Ectodermal cell (in vitro differentiated cells): Measurements from ENCODE around the gene WDFY3.

Source experiments
- H3K27ac ChIP-seq: 2 replicates; pipeline ENCODE4 v1.7.0; 2013; ENCODE audit warnings: mild to moderate bottlenecking, low read depth, low read length; ENCODE audit not compliant: insufficient read depth, poor library complexity, severe bottlenecking
- H3K27me3 ChIP-seq: 2 replicates; pipeline ENCODE4 v1.7.0; 2013; ENCODE audit warnings: mild to moderate bottlenecking, low read length; ENCODE audit not compliant: insufficient read depth, control insufficient read depth, poor library complexity, severe bottlenecking
- H3K36me3 ChIP-seq: one replicate; pipeline ENCODE4 v1.7.0; 2013; ENCODE audit warnings: low read length; ENCODE audit not compliant: control insufficient read depth, insufficient read depth
- H3K4me1 ChIP-seq: one replicate; pipeline ENCODE4 v1.7.0; 2013; ENCODE audit warnings: low read length; ENCODE audit not compliant: control insufficient read depth, insufficient read depth
- H3K4me3 ChIP-seq: 2 replicates; pipeline ENCODE4 v1.7.0; 2013; ENCODE audit warnings: low read depth, low read length, control low read depth; ENCODE audit not compliant: insufficient read depth
- H3K9me3 ChIP-seq: 2 replicates; pipeline ENCODE4 v1.7.0; 2013; ENCODE audit warnings: mild to moderate bottlenecking, low read length, moderate library complexity; ENCODE audit not compliant: control insufficient read depth
- WGBS, 2 experiments: methylation state at CpG; one replicate each; pipeline ENCODE4 v1.1.7; 2013; ENCODE audit warnings: missing lambda C conversion rate in 2 of 2; 5-methylcytosine and 5-hydroxymethylcytosine counted together

The WDFY3 gene

DNA sequence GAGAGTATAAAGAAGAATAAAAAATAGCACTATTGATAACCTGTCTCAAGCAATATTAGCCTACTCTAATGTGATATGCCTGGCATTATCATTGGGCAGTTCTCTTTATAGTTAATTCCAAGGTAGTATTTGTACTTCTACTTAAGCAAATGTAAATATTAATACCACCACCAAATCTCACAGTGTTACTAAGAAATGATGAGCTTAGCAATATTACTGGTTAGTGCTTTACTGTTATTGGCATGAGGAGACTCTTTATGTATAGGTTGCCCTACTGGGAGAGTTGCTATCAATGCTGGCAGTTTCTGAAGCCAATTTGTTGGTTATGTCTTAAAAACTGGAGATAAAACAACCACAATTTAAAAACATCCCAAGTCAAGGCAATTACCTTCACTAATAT lies 227.9 kb downstream of the WDFY3 start:
- H3K36me3 ChIP-seq, result peaks cover 10% of the 10 kb centered on the region
- H3K9me3 ChIP-seq, result no peaks in the 10 kb centered on the region
- H3K27me3 ChIP-seq, result no peaks in the 10 kb centered on the region
- no peak overlapping the region for H3K4me3 ChIP-seq
- no peaks in the 10 kb centered on the region for H3K4me1 ChIP-seq
- no peak overlapping the region for H3K27ac ChIP-seq

- Histone ChIP-seq H3K4me1 (no peaks in the 10 kb centered on the region), H3K4me3 (no peak overlapping the region), H3K9me3 (no peaks in the 10 kb centered on the region), H3K27ac (no peak overlapping the region), H3K27me3 (no peaks in the 10 kb centered on the region), H3K36me3 (peaks cover 10% of the 10 kb centered on the region)
- 94 to 95% methylated on average over 3 of the region's 3 CpGs for WGBS, 2 experiments
Measured at GRCh38 chr4:84737656-84738055, 228.8 kb downstream of the WDFY3 start.

DNA sequence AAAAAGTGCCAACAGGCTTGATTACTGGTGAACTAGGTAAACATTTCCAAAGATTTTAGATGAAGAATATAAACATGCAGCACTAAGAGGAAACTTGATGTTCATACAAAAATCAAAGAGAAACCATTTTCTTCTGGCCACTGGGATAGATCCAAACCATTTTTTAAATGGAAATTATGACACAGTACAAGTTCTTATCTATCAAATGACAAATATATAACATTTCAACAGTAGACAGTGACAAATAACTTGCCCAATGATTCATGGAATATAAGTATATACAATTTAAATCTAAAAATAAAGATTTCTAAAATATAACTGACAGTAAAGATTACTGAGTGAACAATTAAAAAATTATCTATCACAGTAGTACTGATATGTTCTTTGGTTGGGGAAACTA lies 232.5 kb downstream of the WDFY3 start:
- Histone ChIP-seq H3K27me3 (no peaks in the 10 kb centered on the region), H3K27ac (no peak overlapping the region), H3K36me3 (peaks cover 12% of the 10 kb centered on the region), H3K4me1 (no peaks in the 10 kb centered on the region), H3K9me3 (no peaks in the 10 kb centered on the region), H3K4me3 (no peak overlapping the region)

GRCh38 chr4:84733343-84734033 lies 233.0 kb downstream of the WDFY3 start:
- Histone ChIP-seq H3K4me3 (no peak overlapping the region), H3K36me3 (peaks cover 7% of the 10 kb centered on the region), H3K27ac (no peak overlapping the region), H3K27me3 (no peaks in the 10 kb centered on the region), H3K4me1 (no peaks in the 10 kb centered on the region), H3K9me3 (no peaks in the 10 kb centered on the region)
- WGBS, 2 experiments, result 93 to 97% methylated on average over 11 to 12 of the region's 13 CpGs

- H3K4me3 ChIP-seq, result no peak overlapping the region
- no peaks in the 10 kb centered on the region for H3K9me3 ChIP-seq
- no peaks in the 10 kb centered on the region for H3K4me1 ChIP-seq
- no peak overlapping the region for H3K27ac ChIP-seq
- H3K36me3 ChIP-seq, result peaks cover 3% of the 10 kb centered on the region
- no peaks in the 10 kb centered on the region for H3K27me3 ChIP-seq
Measured at GRCh38 chr4:84730375-84730774, 236.1 kb downstream of the WDFY3 start.

DNA sequence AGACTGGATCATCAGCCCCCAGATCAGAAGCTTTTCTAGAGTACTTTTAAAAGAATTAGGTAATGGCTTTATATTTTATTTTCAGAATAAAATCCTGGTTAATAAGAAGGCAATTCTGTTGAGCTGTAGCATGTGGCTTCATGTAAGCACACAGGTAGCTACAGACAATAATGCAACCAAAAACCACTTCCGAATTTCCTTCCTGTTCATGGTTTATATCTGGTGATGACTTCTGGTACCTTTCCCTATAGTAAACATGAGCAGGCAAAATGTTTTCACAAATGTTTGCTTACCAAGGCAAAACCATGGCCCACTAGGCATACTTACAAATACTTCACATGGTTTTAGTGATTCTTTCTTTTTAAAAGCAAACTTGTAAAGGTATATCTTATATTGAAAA lies 239.0 kb downstream of the WDFY3 start:
- H3K4me3 ChIP-seq, result no peak overlapping the region
- no peaks in the 10 kb centered on the region for H3K9me3 ChIP-seq
- no peak overlapping the region for H3K27ac ChIP-seq
- no peaks in the 10 kb centered on the region for H3K4me1 ChIP-seq
- no peaks in the 10 kb centered on the region for H3K27me3 ChIP-seq
- whole genome bisulfite sequencing, 2 experiments, result 88 to 91% methylated on average over 1 of the region's 1 CpG
- peaks cover 6% of the 10 kb centered on the region for H3K36me3 ChIP-seq

DNA sequence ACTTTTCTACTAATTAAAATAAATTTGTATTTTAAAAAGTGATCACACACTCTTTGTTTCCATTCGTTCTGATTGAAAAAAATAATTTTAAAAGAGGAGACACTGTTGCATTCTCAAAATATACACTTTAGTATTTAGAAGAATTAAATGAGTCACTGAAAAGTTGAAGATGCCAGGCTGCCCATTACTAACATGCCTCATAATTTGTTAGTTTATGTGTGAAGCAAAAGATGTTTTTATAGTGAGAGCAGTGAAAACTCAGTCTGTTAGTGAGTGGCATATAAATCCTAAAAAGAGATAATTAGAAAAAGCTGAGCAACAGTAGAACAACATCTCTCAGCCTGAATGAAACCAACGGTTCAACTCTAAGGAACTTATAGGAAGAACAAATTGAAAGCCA lies 240.1 kb downstream of the WDFY3 start:
- H3K27me3 ChIP-seq, result no peaks in the 10 kb centered on the region
- H3K27ac ChIP-seq, result no peak overlapping the region
- H3K4me3 ChIP-seq, result no peak overlapping the region
- 100% methylated on average over 1 of the region's 2 CpGs for WGBS, 2 experiments
- peaks cover 5% of the 10 kb centered on the region for H3K36me3 ChIP-seq
- no peaks in the 10 kb centered on the region for H3K9me3 ChIP-seq
- H3K4me1 ChIP-seq, result no peaks in the 10 kb centered on the region

GRCh38 chr4:84722720-84723119 lies 243.8 kb downstream of the WDFY3 start:
- Histone ChIP-seq H3K36me3 (peaks cover 6% of the 10 kb centered on the region), H3K27ac (no peak overlapping the region)

GRCh38 chr4:84719115-84719514 lies 247.4 kb downstream of the WDFY3 start:
- H3K9me3 ChIP-seq, result no peaks in the 10 kb centered on the region
- H3K27ac ChIP-seq, result no peak overlapping the region
- no peaks in the 10 kb centered on the region for H3K27me3 ChIP-seq
- H3K4me3 ChIP-seq, result no peak overlapping the region
- peaks cover 7% of the 10 kb centered on the region for H3K36me3 ChIP-seq
- H3K4me1 ChIP-seq, result no peaks in the 10 kb centered on the region

More at GRCh38 chr4:84722720-84723119, 243.8 kb downstream of the WDFY3 start:
- Histone ChIP-seq H3K27me3 (no peaks in the 10 kb centered on the region), H3K4me1 (no peaks in the 10 kb centered on the region), H3K9me3 (no peaks in the 10 kb centered on the region), H3K4me3 (no peak overlapping the region)
- 100% methylated on average over 1 of the region's 1 CpG for WGBS, 2 experiments

DNA sequence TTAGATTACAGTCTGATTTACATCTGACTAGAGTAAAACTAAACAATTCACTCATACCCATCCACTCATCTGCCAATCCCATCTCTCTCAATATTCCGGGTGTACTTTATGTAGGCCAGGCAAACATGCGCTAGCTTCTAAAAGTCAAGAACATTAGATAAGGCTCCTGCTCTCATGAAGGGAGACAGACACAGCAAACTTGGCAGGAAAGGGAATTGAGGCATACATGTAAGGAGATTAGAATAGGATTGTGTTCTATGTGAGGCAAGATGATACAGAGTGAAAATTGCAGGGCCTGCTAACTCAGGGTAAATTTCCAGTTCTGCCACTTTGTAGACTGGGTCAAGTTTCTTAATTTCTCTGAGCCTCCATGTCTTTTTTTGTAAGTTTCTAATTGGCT lies 247.8 kb downstream of the WDFY3 start:
- H3K9me3 ChIP-seq, result no peaks in the 10 kb centered on the region
- H3K4me1 ChIP-seq, result no peaks in the 10 kb centered on the region
- H3K27ac ChIP-seq, result no peak overlapping the region
- no peak overlapping the region for H3K4me3 ChIP-seq
- WGBS, 2 experiments, result 95 to 98% methylated on average over 2 of the region's 2 CpGs
- peaks cover 6% of the 10 kb centered on the region for H3K36me3 ChIP-seq
- H3K27me3 ChIP-seq, result no peaks in the 10 kb centered on the region

DNA sequence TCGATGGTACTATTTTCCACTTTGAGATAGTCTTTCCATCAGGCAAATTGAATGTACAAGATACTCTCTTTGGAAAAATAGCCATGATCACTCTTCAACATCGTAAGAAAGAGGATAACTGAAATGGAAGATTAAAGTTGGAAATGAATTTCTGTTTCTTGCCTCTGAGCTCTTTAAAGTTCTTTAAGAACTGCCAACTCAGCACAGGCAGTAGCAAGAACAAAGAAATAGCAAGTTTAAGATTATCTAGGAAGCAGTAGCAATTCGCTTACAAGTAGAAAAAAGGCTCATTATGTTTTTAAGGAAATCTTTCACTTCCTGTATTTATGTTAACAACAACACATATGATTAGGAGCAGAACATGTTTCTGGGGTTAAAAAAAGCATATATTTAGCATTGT lies 255.9 kb downstream of the WDFY3 start:
- Histone ChIP-seq H3K4me3 (no peak overlapping the region), H3K9me3 (no peaks in the 10 kb centered on the region), H3K27ac (no peak overlapping the region), H3K27me3 (no peaks in the 10 kb centered on the region), H3K4me1 (peaks cover 6% of the 10 kb centered on the region), H3K36me3 (peaks cover 4% of the 10 kb centered on the region)
- WGBS, 2 experiments, result 89 to 96% methylated on average over 2 to 3 of the region's 3 CpGs
